ENCODE data around the gene SLC6A11.

DNA sequence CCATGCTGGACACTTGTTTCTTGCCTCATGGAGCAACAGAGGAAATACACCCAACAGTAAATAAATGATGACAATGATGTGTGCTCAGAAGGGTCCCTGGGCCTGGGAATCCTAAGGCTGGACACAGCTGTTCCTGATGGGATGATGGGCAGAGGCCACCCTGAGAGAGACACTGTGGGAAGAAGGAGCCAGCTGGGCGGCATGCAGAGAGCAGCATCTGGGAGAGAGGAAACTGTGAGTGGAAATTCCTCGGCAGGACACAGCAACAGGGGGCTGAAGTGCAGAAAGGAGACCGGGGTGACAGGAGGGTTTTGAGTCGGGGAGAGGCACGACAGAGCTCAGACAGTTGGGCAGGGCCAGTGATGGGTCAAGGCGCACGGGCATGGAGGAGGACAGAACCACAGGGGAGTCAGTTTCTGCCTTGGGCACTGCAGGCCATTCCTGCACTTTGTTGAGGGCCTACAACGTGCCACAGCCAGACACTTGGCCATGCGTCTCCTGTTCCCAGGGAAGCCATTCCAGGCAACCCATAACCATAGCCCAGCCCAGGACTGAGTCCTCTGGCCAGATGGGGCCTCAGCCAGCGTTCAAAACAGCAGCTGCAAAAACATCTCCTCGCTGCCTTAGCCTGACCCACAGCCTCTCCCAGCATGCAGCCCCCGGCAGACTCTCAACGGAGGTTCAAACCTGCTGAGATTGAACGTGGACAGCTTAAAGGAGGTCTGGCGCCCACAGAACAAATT is 139.9 kb downstream of the SLC6A11 start:
- TF ChIP-seq, protein P1, sequence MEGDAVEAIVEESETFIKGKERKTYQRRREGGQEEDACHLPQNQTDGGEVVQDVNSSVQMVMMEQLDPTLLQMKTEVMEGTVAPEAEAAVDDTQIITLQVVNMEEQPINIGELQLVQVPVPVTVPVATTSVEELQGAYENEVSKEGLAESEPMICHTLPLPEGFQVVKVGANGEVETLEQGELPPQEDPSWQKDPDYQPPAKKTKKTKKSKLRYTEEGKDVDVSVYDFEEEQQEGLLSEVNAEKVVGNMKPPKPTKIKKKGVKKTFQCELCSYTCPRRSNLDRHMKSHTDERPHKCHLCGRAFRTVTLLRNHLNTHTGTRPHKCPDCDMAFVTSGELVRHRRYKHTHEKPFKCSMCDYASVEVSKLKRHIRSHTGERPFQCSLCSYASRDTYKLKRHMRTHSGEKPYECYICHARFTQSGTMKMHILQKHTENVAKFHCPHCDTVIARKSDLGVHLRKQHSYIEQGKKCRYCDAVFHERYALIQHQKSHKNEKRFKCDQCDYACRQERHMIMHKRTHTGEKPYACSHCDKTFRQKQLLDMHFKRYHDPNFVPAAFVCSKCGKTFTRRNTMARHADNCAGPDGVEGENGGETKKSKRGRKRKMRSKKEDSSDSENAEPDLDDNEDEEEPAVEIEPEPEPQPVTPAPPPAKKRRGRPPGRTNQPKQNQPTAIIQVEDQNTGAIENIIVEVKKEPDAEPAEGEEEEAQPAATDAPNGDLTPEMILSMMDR (optimal IDR thresholded peaks at IDR 0.05 in 1 of 3, IDR thresholded peaks at IDR 0.05 in 1 of 3, conservative IDR thresholded peaks at IDR 0.05 in 1 of 3; ENCODE audit: extremely low read depth in 1 of 3, insufficient read depth in 2 of 3, low read length in 3 of 3), result no peak
- no peak for TF ChIP-seq EZH2 (IDR thresholded peaks at IDR 0.05; ENCODE audit: low read length)
